ENCODE measurements around the gene SEC31B. TPM values are rescaled to one million over a fixed set of nuclear protein-coding genes. Genes with fewer than 3 reads are reported as not detected.

SEC31B gene
- total RNA-seq, 4 donors from 2014 or later = 2.8 to 5.2 (median 4.1) TPM

GRCh38 chr10:100480002-100480401 lies 39.7 kb downstream of the SEC31B start:
- Histone ChIP-seq H3K4me1 (peaks cover 13 to 20% (median 16%) of the 10 kb centered on the region in 4 donors), H3K4me3 (no peak overlapping the region), H3K27me3 (peaks cover 0 to 36% (median 3%) of the 10 kb centered on the region in 4 donors), H3K36me3 (peaks cover 0 to 2% (median under 1%) of the 10 kb centered on the region in 4 donors), H3K27ac (replicated peaks in 1 of 4) (no peak overlapping the region), H3K9me3 (no peaks in the 10 kb centered on the region)
- no peak for DNase-seq (ENCODE audit: extremely low spot score)
- TF ChIP-seq POLR2AphosphoS5 (IDR thresholded peaks at IDR 0.05) (no peak), EP300 (IDR thresholded peaks at IDR 0.05) (no peak), CTCF (IDR thresholded peaks at IDR 0.05) (no peak), POLR2A (IDR thresholded peaks at IDR 0.05; ENCODE audit: low read depth) (no peak)
- intact Hi-C loops (cut with DNase I) = no loop called here
- WGBS = 91% methylated on average over 2 of the region's 2 CpGs

GRCh38 chr10:100479037-100479436 lies 40.6 kb downstream of the SEC31B start:
- intact Hi-C loops (cut with DNase I) = no loop called here
- no peaks in the 10 kb centered on the region for H3K9me3 ChIP-seq
- no peaks in the 10 kb centered on the region for H3K36me3 ChIP-seq
- H3K27me3 ChIP-seq = peaks cover 0 to 36% (median 3%) of the 10 kb centered on the region in 4 donors
- peaks cover 13 to 20% (median 16%) of the 10 kb centered on the region in 4 donors for H3K4me1 ChIP-seq
- H3K4me3 ChIP-seq = no peak overlapping the region
- TF ChIP-seq POLR2AphosphoS5 (IDR thresholded peaks at IDR 0.05) (no peak), CTCF (IDR thresholded peaks at IDR 0.05) (no peak), POLR2A (IDR thresholded peaks at IDR 0.05; ENCODE audit: low read depth) (no peak), EP300 (IDR thresholded peaks at IDR 0.05) (no peak)
- H3K27ac ChIP-seq (replicated peaks in 1 of 4) = no peak overlapping the region
- WGBS = 58% methylated on average over 4 of the region's 4 CpGs
- DNase-seq (ENCODE audit: extremely low spot score) = no peak

- Histone ChIP-seq H3K27ac (replicated peaks in 1 of 4) (no peak overlapping the region), H3K27me3 (peaks cover 0 to 43% (median 3%) of the 10 kb centered on the region in 4 donors), H3K36me3 (no peaks in the 10 kb centered on the region), H3K4me1 (peaks cover 13 to 18% (median 14%) of the 10 kb centered on the region in 4 donors), H3K9me3 (no peaks in the 10 kb centered on the region), H3K4me3 (no peak overlapping the region)
- intact Hi-C loops (cut with DNase I) = no loop called here
- DNase-seq (ENCODE audit: extremely low spot score) = no peak
- TF ChIP-seq EP300 (IDR thresholded peaks at IDR 0.05) = no peak
- TF ChIP-seq POLR2A (IDR thresholded peaks at IDR 0.05; ENCODE audit: low read depth) = no peak
- TF ChIP-seq POLR2AphosphoS5 (IDR thresholded peaks at IDR 0.05) = no peak
- TF ChIP-seq CTCF (IDR thresholded peaks at IDR 0.05) = no peak
- WGBS = 46% methylated on average over 5 of the region's 5 CpGs
These were observed 41.7 kb downstream of the SEC31B start for GRCh38 chr10:100477970-100478369.

GRCh38 chr10:100470367-100470766 lies 49.3 kb downstream of the SEC31B start:
- intact Hi-C loops (cut with DNase I) = no loop called here
- no peaks in the 10 kb centered on the region for H3K36me3 ChIP-seq
- no peak overlapping the region for H3K4me3 ChIP-seq
- no peak for TF ChIP-seq EP300 (IDR thresholded peaks at IDR 0.05)
- no peak for TF ChIP-seq POLR2A (IDR thresholded peaks at IDR 0.05; ENCODE audit: low read depth)
- TF ChIP-seq POLR2AphosphoS5 (IDR thresholded peaks at IDR 0.05) = no peak
- TF ChIP-seq CTCF (IDR thresholded peaks at IDR 0.05) = no peak
- no peak for DNase-seq (ENCODE audit: extremely low spot score)
- no peak overlapping the region for H3K27ac ChIP-seq (replicated peaks in 1 of 4)
- no peaks in the 10 kb centered on the region for H3K4me1 ChIP-seq
- 86% methylated on average over 3 of the region's 3 CpGs for WGBS
- peaks cover 0 to 30% (median 0%) of the 10 kb centered on the region in 4 donors for H3K27me3 ChIP-seq
- H3K9me3 ChIP-seq = no peaks in the 10 kb centered on the region

GRCh38 chr10:100469756-100470155 lies 49.9 kb downstream of the SEC31B start:
- 93% methylated on average over 1 of the region's 1 CpG for WGBS

More at GRCh38 chr10:100469756-100470155, 49.9 kb downstream of the SEC31B start:
- H3K27ac ChIP-seq (replicated peaks in 1 of 4) = no peak overlapping the region
- H3K4me1 ChIP-seq = no peaks in the 10 kb centered on the region
- TF ChIP-seq EP300 (IDR thresholded peaks at IDR 0.05) (no peak), CTCF (IDR thresholded peaks at IDR 0.05) (no peak), POLR2AphosphoS5 (IDR thresholded peaks at IDR 0.05) (no peak), POLR2A (IDR thresholded peaks at IDR 0.05; ENCODE audit: low read depth) (no peak)
- intact Hi-C loops (cut with DNase I) = no loop called here
- H3K36me3 ChIP-seq = no peaks in the 10 kb centered on the region
- peaks cover 0 to 30% (median 0%) of the 10 kb centered on the region in 4 donors for H3K27me3 ChIP-seq
- H3K4me3 ChIP-seq = no peak overlapping the region
- no peak for DNase-seq (ENCODE audit: extremely low spot score)
- no peaks in the 10 kb centered on the region for H3K9me3 ChIP-seq
